ENCODE measurements around the gene PROSER2.

- TF ChIP-seq CTCF (IDR thresholded peaks at IDR 0.05) (no peak), POLR2A (IDR thresholded peaks at IDR 0.05) (no peak)
Measured at GRCh38 chr10:11880151-11881029, 57.2 kb downstream of the PROSER2 start.

All from ovary (tissue), 3 donors.